HG03442 (cell line): ENCODE results near the gene DLX2.
"Not testable (repeated sequence)": the region's sequence is repeated elsewhere in the genome, so short reads cannot be mapped to it uniquely, and the experiment has no call there.

ENCODE experiments used
- ATAC-seq: cut with Tn5 transposase; IDR thresholded peaks from one replicate; pipeline ENCODE4 v1.9.1; 2021; ENCODE audit warnings: mild to moderate bottlenecking, moderate library complexity; ENCODE audit not compliant: unreplicated experiment

Gene DLX2

GRCh38 chr2:172102391-172103359 lies at the start of gene DLX2:
DLX2 (minus strand) TSS chr2:172102900; CDS start chr2:172102538, 362 bp downstream.
- peak; percentile 57 for ATAC-seq

- no peak for ATAC-seq
Measured at GRCh38 chr2:172147944-172148650, 45.4 kb upstream of the DLX2 start.

DNA sequence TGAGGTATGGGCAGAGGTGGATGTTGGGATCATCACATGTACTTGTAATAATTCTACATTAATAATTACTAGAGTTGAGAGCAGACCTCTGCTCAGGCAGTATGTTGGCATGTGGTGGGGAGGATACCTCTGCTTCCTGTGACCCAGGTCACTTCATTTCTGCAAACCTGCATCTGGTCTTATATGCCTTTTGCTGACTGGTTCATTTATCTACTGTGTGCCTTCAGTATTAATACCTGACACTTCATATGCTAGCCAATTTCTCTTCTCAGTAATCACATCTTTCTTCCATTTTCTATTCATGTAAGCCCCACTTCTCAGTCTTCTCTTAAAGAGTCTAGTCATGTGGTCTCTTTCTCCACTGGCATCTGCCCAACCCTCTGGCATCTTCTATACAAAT lies 41.1 kb upstream of the DLX2 start:
- no peak for ATAC-seq

- ATAC-seq: not testable (repeated sequence)
Measured at GRCh38 chr2:172138727-172139126, 36.0 kb upstream of the DLX2 start.

DNA sequence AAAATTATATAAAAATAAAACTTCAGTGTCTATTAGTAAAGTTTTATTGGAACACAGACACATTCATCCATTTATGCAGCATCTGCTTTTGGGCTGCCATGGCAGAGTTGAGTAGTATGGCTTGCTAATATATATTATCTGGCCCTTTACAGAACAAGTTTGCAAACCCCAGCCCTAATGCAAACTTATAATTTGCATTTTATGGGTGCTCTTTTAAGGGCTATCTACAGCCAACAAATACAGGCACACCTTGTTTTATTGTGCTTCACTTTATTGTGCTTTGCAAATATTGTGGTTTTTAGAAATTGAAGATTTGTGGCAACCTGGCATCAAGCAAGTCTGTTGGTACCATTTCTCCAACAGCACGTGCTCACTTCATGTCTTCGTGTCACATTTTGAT lies 35.2 kb upstream of the DLX2 start:
- no peak for ATAC-seq

DNA sequence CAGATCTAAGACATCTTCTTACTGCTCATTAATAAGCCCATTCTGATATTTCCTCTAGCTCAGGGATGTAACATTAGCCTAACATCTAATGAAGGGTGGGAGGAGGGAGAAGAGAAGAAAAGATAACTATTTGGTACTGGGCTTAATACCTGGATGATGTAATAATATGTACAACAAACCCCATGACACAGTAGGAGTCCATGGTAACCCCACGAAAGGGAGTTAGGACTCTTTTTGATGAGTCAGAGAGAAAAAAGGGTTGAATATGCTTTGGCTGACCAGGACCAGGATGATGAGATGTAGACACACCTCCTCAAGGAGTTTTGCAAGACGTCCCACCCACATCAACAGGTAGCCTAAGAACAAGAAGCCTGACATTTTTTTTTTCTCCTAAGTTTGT lies 34.4 kb upstream of the DLX2 start:
- ATAC-seq: no peak

GRCh38 chr2:172135446-172135845 lies 32.7 kb upstream of the DLX2 start:
- ATAC-seq: no peak

DNA sequence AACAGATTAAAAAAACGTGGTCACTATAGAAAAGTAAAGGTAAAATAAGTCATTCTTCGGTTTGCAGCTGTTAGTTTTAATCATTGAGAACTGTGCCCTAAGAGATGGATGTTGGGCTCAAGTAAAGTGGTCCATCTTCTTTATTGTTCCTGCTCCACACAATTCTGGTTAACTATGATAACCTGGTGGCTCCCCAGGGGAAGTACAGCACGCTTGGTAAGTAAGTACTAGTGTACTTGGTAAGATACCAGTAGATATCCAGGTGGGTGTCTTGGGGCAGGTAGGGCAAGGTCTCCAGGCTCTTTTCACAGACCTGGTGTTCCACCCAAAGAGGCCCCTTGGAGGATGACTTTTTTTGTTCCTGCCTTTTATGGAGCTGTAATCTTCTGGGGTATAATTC lies 31.6 kb upstream of the DLX2 start:
- ATAC-seq: no peak

DNA sequence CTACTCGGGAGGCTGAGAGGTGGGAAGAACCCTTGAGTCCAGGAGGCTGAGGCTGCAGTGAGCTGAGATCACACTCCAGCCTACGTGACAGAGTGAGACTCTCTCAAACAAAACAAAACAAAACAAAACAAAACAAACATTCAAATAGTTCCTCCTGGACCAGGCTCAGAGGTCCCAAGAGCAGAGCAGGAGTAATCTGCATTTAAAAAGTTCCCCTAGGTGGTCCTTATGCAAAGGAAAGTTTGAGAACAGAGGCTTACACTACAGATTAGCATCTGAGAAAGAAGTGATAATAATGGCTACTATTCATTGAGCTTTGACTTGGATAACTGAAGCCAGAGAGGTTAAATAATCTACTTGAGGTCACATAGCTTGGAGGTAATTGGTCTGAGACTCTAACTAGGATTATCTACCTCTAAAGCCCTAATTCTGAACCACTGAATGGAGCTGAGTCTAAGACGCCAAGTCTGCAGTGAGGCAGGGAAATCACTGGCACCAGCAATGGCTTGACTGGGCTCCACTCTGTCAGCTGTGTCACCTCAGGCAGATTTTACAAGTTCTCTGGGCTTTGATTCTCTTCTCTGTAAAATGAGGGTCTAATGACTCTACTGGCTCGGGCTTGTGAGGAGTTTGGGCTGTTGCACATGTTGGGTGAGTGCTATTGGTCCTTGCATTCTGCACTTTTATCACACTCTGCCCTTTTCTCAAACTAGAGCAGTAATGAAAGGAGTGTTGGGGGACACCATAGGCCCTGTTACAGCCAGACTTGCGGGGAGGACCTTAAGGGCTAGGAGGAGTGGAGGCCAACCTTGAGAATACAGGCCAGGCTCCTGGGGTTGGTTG lies 29.2 kb upstream of the DLX2 start:
- no peak for ATAC-seq

DNA sequence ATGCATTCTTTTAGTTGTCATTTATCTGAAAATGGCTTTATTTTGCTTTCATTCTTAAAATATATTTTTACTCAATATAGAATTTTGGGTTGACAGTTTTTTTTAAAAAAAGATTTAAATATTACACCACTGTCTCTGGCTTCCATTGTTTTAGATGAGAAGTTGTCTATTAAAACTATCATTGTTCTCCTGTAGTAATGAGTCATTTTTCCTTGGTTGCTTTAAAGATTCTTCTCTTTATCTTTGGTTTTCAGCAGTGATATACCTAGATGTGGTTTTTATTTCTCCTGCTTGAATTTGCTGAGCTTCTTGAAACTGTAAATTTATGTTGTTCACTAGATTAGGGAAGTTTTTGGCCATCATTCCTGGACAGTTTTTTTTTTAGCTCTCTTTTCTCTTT lies 26.7 kb upstream of the DLX2 start:
- no peak for ATAC-seq

DNA sequence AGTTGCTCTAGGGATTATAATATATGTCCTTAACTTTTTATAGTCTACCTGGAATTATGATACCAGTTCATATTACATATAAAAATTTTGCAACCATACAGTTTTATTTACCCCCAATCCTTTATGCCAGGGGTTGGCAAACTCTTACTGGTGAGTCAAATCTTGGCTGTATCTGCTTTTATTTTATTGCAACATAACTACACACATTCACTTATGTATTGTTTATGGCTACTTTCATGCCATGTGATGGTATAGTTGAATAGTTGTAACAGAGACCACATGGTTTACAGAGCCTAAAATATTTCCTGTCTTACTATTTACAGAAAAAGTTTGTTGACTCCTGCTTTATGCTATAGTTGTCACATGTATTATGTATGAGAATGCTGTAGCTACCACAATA lies 25.8 kb upstream of the DLX2 start:
- no peak for ATAC-seq

GRCh38 chr2:172120118-172120517 lies 17.4 kb upstream of the DLX2 start:
- no peak for ATAC-seq

DNA sequence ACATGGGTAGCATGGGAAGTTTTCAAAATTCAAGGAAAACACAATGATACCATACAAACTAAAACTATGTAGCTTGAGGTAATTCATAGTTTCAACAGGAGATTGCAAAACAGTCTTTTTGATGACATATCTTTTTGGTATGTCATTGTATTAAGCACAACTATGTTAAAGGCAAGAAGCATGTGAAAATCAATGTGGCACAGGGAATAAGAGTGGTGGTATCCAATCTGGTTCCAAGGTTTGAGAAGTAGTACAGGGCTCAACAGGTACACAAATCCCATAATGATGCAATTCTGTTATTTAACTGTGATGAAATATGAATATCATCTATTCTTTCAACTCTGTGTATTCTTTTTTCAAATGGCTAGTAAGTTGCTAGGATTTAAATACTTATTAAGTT lies 16.4 kb upstream of the DLX2 start:
- ATAC-seq: no peak

- ATAC-seq: no peak
Measured at GRCh38 chr2:172116107-172116506, 13.4 kb upstream of the DLX2 start.

DNA sequence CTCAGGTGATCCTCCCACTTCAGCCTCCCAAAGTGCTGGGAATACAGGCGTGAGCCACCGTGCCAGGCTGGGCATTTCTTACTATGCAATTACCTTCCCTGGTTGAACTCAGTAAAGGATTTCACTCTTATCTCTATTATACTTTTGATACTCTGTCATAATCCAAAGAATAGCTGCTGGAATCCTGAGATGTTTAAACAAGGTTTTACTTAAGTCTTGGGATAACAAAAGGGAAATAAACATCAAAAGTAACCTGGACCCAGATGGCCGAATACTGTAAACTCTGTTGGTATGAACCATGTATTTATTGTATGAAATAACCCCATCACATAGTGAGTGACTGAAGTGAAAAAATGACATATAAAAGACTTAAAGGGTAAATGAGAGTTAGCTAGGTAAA lies 11.9 kb upstream of the DLX2 start:
- ATAC-seq: no peak

- not testable (repeated sequence) for ATAC-seq
Measured at GRCh38 chr2:172114176-172114575, 11.5 kb upstream of the DLX2 start.

- no peak for ATAC-seq
Measured at GRCh38 chr2:172113617-172114016, 10.9 kb upstream of the DLX2 start.

- no peak for ATAC-seq
Measured at GRCh38 chr2:172109988-172110811, 7.5 kb upstream of the DLX2 start.

GRCh38 chr2:172109256-172109987 lies 6.7 kb upstream of the DLX2 start:
- no peak for ATAC-seq

DNA sequence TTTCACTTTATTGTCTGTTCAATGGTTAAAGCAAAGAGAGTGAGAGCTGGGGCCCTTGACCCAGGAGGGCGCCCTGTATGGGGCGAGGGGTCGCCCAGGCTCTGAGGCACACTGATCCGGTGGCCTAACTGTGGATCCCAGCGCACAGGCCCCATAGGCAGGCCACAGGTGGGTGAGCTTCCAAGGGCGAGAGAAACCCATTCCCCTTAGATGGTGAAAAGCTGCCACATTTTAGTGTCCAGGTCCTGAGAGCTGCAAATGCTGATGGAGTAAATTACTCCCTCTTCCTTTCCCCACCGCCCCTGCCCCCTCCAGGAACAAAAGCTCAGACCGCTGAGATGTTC lies 5.9 kb upstream of the DLX2 start:
- no peak for ATAC-seq
